HFF-Myc (cell line): ENCODE data around the gene PDE4D.

Experiments used
- DNase-seq: peaks from one replicate; pipeline ENCODE4 v3.0.0-alpha.2; 2011; ENCODE audit warnings: low read depth; ENCODE audit errors: extremely low read depth
- H3K4me3 ChIP-seq: replicated peaks from 2 replicates; pipeline ENCODE4 v1.5.1; 2011; ENCODE audit warnings: low read depth, mild to moderate bottlenecking, control low read depth, low read length
- CTCF ChIP-seq: IDR thresholded peaks from 2 replicates; pipeline ENCODE4 v1.5.1; 2012; ENCODE audit warnings: mild to moderate bottlenecking, low read depth, low read length, control low read depth; ENCODE audit errors: missing control alignments

The PDE4D gene

GRCh38 chr5:59257488-59258400 is 635.8 kb downstream of the PDE4D start:
- DNase-seq, result no peak
- no peak for TF ChIP-seq CTCF
- H3K4me3 ChIP-seq, result no peak overlapping the region

GRCh38 chr5:59256331-59256730 is 637.2 kb downstream of the PDE4D start:
- no peak for TF ChIP-seq CTCF
- no peak overlapping the region for H3K4me3 ChIP-seq
- no peak for DNase-seq

- H3K4me3 ChIP-seq, result no peak overlapping the region
- TF ChIP-seq CTCF, result no peak
- DNase-seq, result no peak
These were observed 639.4 kb downstream of the PDE4D start for GRCh38 chr5:59254055-59254687.

GRCh38 chr5:59253625-59254024 is 639.9 kb downstream of the PDE4D start:
- H3K4me3 ChIP-seq, result no peak overlapping the region
- DNase-seq, result no peak
- no peak for TF ChIP-seq CTCF

GRCh38 chr5:59251627-59252026 is 641.9 kb downstream of the PDE4D start:
- no peak overlapping the region for H3K4me3 ChIP-seq
- no peak for DNase-seq
- no peak for TF ChIP-seq CTCF

GRCh38 chr5:59249726-59250125 is 643.8 kb downstream of the PDE4D start:
- DNase-seq, result no peak
- TF ChIP-seq CTCF, result no peak
- no peak overlapping the region for H3K4me3 ChIP-seq
